A204.1 (cell line): Measurements from ENCODE around the gene ZNF215.
"Not testable (repeated sequence)": the region's sequence is repeated elsewhere in the genome, so short reads cannot be mapped to it uniquely, and the experiment has no call there.

Source experiments
- FAIRE-seq: peaks from 2 replicates; lab custom pipeline; 2012; peaks lifted over from hg19 to GRCh38; lab: Jason Lieb, UNC

ZNF215 gene

DNA sequence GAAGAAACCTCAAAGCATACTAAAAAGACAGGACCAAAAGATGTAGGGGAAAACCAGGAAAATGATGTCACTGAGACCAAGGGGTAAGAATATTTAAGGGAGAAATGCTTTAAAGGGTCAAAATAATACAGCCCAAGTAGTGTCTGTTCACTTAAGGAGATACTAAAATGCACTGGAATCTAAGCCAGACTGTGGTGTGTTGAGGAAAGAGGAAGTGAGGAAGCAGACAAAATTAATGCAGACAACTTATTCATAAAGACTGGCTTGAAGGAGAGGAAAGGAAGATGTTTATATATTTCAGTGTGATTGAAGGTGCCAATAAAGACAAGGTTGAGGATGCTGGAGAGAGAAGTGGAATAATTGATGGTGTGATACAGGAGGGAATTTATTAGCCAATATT, 15.7 kb downstream of the ZNF215 start:
- no peak for FAIRE-seq

DNA sequence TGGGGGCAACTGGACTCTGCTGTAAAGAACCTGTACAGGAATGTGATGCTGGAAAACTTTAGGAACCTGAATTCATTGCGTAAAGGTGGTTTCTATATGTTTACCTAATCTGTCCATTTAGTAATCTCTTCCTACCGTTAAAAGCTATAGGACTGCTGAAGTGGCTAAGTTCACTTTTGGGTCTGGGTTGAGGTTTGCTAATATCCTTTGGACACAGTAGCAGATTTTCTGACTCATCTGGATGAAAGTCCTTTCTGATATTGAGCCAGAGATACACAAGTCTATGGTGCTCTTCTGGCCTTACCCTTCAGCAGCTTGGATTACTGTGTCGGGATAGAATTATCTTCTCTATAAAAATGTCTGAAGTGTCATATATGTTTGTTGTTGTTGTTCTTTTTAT, 16.9 kb downstream of the ZNF215 start:
- FAIRE-seq = no peak

DNA sequence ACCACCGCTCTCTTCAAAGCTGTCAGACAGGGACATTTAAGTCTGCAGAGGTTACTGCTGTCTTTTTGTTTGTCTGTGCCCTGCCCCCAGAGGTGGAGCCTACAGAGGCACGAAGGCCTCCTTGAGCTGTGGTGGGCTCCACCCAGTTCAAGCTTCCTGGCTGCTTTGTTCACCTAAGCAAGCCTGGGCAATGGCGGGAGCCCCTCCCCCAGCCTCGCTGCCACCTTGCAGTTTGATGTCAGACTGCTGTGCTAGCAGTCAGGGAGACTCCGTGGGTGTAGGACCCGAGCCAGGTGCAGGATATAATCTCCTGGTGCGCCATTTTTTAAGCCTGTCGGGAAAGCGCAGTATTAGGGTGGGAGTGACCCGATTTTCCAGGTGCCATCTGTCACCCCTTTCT, 28.0 kb downstream of the ZNF215 start:
- not testable (repeated sequence) for FAIRE-seq

DNA sequence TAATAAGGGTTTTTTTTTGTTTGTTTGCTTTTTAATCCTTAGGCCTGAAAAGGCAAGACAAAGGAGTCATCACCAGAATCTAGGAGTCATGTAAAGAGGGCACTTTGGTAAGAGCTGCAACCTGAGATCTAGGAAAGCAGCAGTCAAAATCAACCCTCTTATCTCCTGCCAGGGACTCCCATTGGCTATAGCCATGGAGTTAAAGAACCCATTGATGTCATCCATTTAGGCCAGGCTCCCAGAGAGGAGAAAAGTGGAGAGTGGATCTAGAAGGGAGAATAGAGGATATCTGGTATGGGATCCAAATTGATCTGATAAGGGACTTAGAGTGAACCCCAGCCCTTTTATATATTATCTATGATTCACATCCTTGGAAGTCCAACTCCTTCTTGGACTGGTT, 35.9 kb downstream of the ZNF215 start:
- FAIRE-seq = no peak

DNA sequence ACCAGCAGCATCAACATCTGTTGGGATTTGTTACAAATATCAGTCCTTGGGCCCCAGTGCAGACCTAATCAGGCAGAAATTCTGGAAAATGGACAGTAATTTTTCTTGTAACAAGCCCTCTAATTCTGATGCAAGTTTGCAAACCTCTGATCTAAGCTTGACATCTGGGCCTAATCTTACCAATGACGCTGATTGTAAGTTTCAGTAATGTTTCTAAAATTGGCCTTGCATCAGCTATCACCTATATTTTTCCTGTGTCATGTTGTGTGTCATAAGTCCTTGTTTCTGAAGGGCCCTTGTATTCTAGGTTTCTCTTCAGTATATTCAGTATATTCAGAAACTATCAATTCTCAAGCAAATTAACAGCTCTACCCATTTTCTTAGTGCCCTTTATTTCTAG, 36.4 kb downstream of the ZNF215 start:
- FAIRE-seq = no peak

DNA sequence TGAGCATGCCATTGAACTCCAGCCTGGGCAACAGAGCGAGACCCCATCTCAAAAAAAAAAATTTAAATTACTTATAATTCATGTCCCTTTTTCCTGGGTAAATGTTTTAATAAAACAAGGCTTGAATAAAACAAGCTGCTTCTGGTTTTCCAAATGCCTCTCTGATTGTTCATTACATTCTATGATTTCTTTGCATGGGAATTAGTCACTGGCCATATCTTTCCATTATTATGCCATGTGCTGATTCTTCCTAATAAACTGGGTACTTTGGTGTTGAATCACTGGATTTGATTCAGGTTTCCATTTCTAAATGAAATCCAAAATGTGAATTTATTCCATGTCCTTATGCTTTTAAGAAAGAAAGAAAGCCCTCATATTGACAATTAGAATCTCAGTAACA, 42.6 kb downstream of the ZNF215 start:
- FAIRE-seq = no peak

DNA sequence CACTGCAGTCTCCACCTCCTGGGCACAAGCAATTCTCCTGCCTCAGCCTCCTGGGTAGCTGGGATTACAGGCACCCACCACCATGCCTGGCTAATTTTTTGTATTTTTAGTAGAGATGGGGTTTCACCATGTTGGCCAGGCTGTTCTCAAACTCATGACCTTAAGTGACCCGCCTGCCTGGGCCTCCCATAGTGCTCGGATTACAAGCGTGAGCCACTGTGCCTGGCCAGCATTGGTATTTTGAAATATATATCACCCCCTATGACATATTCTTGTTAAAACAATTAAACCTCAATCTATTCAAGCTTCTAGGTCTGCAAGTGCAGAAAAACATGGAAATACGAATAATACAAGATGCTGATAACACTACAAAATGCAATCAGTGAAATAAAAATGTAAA, 43.6 kb downstream of the ZNF215 start:
- not testable (repeated sequence) for FAIRE-seq

DNA sequence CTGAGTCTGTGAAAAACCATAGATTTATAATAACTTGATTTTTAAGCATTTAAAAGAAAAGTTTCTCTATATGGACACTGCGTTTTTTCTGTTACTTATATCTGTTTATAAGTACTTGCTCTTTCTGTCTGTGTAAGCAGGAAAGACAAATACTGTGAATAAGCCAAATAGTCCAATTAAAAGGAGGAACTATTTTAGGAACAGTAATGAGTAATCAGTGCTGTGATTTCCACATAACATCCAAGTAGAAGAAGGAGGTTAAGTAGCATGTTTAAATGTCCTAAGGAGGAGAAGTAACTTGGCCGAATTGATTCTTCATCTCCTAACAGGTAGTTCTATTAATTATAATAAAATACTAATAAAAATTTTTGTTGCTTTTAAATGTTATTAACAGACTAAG, 53.1 kb downstream of the ZNF215 start:
- FAIRE-seq = no peak

DNA sequence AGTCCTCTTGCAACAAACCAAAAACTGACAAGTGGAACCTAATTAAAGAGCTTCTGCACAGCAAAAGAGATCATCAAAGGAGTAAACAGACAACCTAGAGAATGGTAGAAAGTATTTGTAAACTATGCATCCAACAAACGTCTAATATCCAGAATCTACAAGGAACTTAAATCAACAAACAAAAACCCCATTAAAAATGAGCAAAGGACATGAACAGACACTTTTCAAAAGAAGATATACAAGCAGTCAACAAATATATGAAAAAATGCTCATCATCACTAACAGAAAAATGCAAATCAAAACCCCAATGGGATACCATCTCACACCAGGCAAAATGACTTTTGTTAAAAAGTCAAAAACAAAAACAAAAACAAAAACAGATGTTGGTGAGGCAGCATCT, 60.3 kb downstream of the ZNF215 start:
- no peak for FAIRE-seq

DNA sequence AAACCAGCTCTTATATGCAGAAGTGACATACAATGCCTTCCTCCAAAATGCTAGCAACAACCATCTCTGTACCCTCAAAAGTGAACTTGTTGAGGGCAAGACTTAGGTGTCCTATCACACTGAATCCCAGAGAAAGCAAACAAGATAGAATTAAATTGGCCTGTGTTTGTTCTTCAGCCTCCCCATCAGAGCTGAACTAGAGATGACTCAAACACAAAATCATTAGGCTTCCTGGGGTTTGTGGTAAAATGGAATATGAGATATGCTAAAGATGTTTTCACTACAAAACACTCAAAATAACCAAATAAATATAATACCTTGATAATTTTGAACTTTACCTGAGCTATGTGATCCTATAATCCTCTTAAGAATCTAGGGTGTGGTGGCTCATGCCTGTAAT, 62.3 kb downstream of the ZNF215 start:
- no peak for FAIRE-seq

DNA sequence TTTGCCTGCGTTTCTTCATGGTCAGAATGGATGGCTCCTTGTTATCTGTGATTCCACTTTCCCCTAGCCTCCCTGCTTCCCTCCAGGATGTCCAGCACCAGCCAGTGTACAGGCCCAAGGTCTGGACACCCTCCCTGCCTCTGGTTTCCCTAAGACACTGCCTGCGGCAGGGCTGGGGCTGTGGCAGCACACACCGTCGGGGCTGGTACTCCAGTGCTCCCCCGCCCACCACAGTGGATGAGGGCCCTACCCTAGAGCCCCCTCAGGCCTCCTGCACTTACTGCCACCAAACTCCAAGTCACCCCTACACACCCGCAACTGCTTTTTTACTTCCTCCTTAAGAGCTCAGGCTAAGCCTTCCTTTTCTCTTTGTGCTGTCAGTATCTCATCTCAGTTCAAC, 65.0 kb downstream of the ZNF215 start:
- no peak for FAIRE-seq

DNA sequence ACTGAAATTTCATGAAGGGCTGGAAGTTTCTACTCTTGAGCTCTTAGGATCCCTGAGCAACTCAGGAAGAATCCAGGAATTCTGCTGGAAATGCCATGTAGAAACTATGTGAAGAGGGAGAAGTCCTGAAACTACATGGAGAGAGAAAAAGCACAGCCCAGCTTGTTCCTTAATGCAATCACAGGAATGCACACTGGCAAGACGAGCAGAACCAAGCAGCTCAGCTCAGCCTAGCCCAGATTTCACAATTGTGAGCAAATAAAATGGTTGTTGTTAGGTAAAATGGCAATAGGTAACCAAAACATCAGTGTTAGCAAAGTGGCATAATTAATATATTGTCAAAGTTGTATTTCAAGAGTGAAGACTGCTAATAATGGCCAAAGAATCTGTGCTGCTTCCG, 65.8 kb downstream of the ZNF215 start:
- no peak for FAIRE-seq

DNA sequence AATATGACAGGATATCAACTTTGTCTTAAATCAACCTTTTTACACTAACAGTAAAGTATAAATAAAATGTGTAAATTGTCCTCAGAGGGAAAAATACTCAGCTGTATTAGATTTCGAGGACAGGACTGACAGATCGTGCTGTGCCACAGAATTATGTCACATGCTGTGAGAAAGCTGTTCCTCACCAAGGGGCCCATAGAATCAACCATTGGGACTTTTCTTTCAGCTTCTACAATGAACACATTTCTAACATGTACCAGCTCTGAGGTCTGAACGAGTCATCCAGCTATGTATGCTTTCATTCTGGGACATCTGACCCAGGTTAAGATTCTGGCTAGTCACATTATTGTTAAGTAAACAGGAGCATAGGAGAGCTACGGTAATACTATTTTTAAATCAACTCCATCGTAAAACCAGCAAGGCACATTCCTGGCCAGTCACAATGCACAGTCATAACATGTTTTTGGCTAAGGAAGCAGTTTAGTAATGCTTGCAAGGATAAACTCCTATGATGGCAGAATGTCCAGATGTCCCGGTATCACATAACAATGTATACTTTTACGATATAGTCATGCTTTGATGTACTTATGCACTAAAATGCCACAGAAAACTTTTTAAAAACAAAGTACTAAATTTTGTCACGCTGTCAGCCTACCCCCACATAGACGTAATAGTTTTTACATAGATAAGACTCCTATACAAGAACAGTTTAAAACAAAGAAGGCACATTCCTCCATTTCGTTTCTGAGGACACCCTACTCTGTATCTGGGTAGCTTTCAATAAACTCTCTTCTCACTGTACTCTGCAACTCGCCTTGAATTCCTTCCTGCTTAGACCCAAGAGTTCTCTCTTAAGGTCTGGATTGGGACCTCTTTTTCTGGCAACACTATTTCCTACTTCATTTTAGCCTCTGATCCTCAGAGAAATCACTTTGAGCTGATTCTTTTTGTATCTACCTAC, 66.5 kb downstream of the ZNF215 start:
- no peak for FAIRE-seq

DNA sequence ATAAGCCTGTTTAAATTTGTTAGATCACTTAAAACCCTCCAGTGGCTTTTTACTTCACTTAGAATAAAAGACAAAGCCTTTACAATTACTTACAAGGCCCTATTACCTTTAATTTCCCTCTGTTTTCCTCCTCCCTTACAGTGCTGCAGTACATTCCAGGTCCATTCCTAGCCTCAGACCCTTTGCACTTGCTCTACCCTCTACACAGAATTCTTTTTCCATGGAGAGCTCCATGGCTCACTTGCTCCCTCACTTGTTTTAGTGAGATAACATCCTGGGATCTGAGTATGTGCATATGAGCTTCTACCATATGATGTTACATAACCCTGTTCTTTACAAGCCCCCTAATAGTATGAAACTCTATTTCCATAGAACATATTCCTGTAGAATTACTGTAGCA, 69.5 kb downstream of the ZNF215 start:
- FAIRE-seq = no peak

DNA sequence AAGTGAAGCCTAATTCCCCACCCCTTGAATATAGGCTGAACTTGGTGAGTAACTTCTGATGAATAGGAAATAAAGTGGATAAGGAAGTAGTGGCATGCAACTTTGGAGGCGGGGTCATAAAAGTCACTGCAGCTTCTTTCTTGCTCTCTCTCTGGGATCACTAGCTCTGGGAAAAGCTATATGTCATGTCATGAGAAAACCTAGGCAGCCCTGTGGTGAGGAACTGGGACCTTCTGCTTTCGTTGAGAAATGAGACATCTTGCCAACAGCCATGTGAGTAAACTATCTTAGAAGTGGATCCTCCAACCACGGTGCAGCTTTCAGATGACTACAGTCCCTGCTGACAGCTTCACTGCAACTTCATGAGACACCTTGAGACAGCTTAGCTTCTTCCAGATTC, 78.3 kb downstream of the ZNF215 start:
- no peak for FAIRE-seq
